ENCODE data around the gene COMT. TPM values are rescaled to one million over a fixed set of nuclear protein-coding genes. Genes with fewer than 3 reads are reported as not detected.

Gene COMT
- total and polyA plus RNA-seq, 2 donors from 2014 or later: 118 to 244 TPM

- no peak overlapping the region for H3K27ac ChIP-seq (ENCODE audit: low read depth in 2 of 2, low read length in 2 of 2)
- DNase-seq (peak in 2 of 5 donors; percentile 33 to 66), FAIRE-seq (no peak)
- H3K9ac ChIP-seq (ENCODE audit: low read length in 3 of 3): no peak overlapping the region
- peaks cover 0 to 11% (median 11%) of the 10 kb centered on the region in 3 donors for H3K4me1 ChIP-seq (ENCODE audit: control insufficient read depth in 2 of 3, insufficient read depth in 2 of 3, low read depth in 1 of 3, low read length in 3 of 3)
- TF ChIP-seq CTCF (IDR thresholded peaks at IDR 0.05; ENCODE audit: borderline replicate concordance, extremely low read depth, insufficient read depth): no peak
- no peaks in the 10 kb centered on the region for H3K36me3 ChIP-seq (ENCODE audit: control insufficient read depth in 2 of 3, insufficient read depth in 3 of 3, low read length in 3 of 3)
- no peaks in the 10 kb centered on the region for H3K27me3 ChIP-seq (ENCODE audit: control insufficient read depth, insufficient read depth, low read length)
- intact Hi-C loops (cut with DNase I): no loop called here
- no peak overlapping the region for H3K4me3 ChIP-seq (ENCODE audit: low read length in 3 of 3)
- peaks cover 0 to 2% (median 0%) of the 10 kb centered on the region in 3 donors for H3K9me3 ChIP-seq (ENCODE audit: control insufficient read depth in 2 of 3, insufficient read depth in 1 of 3, low read length in 3 of 3)
These were observed 66.8 kb downstream of the COMT start for GRCh38 chr22:20008221-20008995.

- Histone ChIP-seq H3K9me3 (ENCODE audit: control insufficient read depth in 2 of 3, insufficient read depth in 1 of 3, low read length in 3 of 3) (no peaks in the 10 kb centered on the region), H3K27me3 (ENCODE audit: control insufficient read depth, insufficient read depth, low read length) (no peaks in the 10 kb centered on the region), H3K4me3 (ENCODE audit: low read length in 3 of 3) (no peak overlapping the region), H3K36me3 (ENCODE audit: control insufficient read depth in 2 of 3, insufficient read depth in 3 of 3, low read length in 3 of 3) (no peaks in the 10 kb centered on the region), H3K4me1 (ENCODE audit: control insufficient read depth in 2 of 3, insufficient read depth in 2 of 3, low read depth in 1 of 3, low read length in 3 of 3) (peaks cover 0 to 11% (median 11%) of the 10 kb centered on the region in 3 donors), H3K9ac (ENCODE audit: low read length in 3 of 3) (no peak overlapping the region), H3K27ac (ENCODE audit: low read depth in 2 of 2, low read length in 2 of 2) (no peak overlapping the region)
- DNase-seq (peak in 2 of 5 donors; percentile 56 to 73), FAIRE-seq (no peak)
- no peak for TF ChIP-seq CTCF (IDR thresholded peaks at IDR 0.05; ENCODE audit: borderline replicate concordance, extremely low read depth, insufficient read depth)
- intact Hi-C loops (cut with DNase I): no loop called here
These were observed 67.5 kb downstream of the COMT start for GRCh38 chr22:20009018-20009491.

- intact Hi-C loops (cut with DNase I): loop anchor here (5.0 kb wide), 1 partner anchor 32 kb away; no protein-coding TSS in a partner anchor
- Histone ChIP-seq H3K36me3 (ENCODE audit: control insufficient read depth in 2 of 3, insufficient read depth in 3 of 3, low read length in 3 of 3) (no peaks in the 10 kb centered on the region), H3K4me3 (ENCODE audit: low read length in 3 of 3) (no peak overlapping the region), H3K9me3 (ENCODE audit: control insufficient read depth in 2 of 3, insufficient read depth in 1 of 3, low read length in 3 of 3) (no peaks in the 10 kb centered on the region), H3K27ac (ENCODE audit: low read depth in 2 of 2, low read length in 2 of 2) (no peak overlapping the region), H3K4me1 (ENCODE audit: control insufficient read depth in 2 of 3, insufficient read depth in 2 of 3, low read depth in 1 of 3, low read length in 3 of 3) (peaks cover 0 to 12% (median 11%) of the 10 kb centered on the region in 3 donors), H3K27me3 (ENCODE audit: control insufficient read depth, insufficient read depth, low read length) (no peaks in the 10 kb centered on the region), H3K9ac (ENCODE audit: low read length in 3 of 3) (no peak overlapping the region)
- FAIRE-seq (no peak), DNase-seq (peak in 2 of 5 donors; percentile 39 to 41)
- no peak for TF ChIP-seq CTCF (IDR thresholded peaks at IDR 0.05; ENCODE audit: borderline replicate concordance, extremely low read depth, insufficient read depth)
These were observed 68.2 kb downstream of the COMT start for GRCh38 chr22:20009582-20010306.
